HFF-Myc (cell line): ENCODE data around the gene ADISSP.
A peak's percentile ranks its signal among the peaks of the same experiment; 100 is the strongest.

Experiments
- DNase-seq: peaks from one replicate; pipeline ENCODE4 v3.0.0-alpha.2; 2011; ENCODE audit warnings: low read depth; ENCODE audit errors: extremely low read depth
- H3K4me3 ChIP-seq: replicated peaks from 2 replicates; pipeline ENCODE4 v1.5.1; 2011; ENCODE audit warnings: low read depth, mild to moderate bottlenecking, control low read depth, low read length
- CTCF ChIP-seq: IDR thresholded peaks from 2 replicates; pipeline ENCODE4 v1.5.1; 2012; ENCODE audit warnings: mild to moderate bottlenecking, low read depth, low read length, control low read depth; ENCODE audit errors: missing control alignments

ADISSP gene

GRCh38 chr20:3727401-3728021 is 40.0 kb downstream of the ADISSP start:
- no peak for DNase-seq
- no peak for TF ChIP-seq CTCF

DNA sequence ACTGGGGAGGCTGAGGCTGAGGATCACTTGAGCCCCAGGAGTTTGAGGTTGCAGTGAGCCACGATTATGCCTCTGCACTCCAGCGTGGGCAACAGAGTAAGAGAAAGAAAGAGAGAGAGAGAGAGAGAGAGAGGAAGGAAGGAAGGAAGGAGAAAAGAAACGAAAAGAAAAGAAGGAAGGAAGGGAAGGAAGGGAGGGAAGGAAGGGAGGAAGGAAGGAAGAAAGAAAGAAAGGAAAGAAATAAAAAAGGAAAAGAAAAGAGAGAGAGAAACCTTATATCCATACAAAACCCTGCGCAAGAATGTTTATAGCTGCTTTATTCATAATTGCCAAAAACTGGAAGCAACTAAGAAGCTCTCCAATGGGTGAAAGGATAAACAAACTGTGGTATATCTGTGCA is 43.2 kb downstream of the ADISSP start:
- no peak for DNase-seq
- no peak for TF ChIP-seq CTCF
- no peak overlapping the region for H3K4me3 ChIP-seq

More at GRCh38 chr20:3727401-3728021, 40.0 kb downstream of the ADISSP start:
- H3K4me3 ChIP-seq = peak overlapping the region; percentile 0; the same call in 1 of the 2 replicates

GRCh38 chr20:3723284-3723683 is 44.3 kb downstream of the ADISSP start:
- no peak for TF ChIP-seq CTCF
- no peak overlapping the region for H3K4me3 ChIP-seq
- no peak for DNase-seq

DNA sequence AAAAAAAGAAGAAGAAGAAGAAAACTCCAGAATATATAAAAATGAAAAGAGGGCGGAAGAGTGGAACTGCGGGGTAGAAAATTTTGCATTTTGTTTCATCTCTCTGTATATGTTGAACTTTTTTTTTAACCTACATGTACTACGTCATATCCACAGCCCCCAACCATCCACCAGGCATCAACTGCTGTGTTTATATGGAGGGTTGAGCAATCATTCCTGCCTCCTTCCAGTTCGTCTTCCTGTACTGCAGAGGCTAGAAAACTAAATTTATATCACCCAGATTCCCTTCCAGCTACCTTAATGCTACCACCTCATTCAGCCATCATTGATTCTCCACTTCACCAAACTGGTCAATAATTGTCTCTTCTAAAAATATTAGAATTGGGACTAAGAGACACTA is 45.6 kb downstream of the ADISSP start:
- DNase-seq = no peak
- TF ChIP-seq CTCF = no peak
- no peak overlapping the region for H3K4me3 ChIP-seq

- no peak for TF ChIP-seq CTCF
- DNase-seq = no peak
- H3K4me3 ChIP-seq = no peak overlapping the region
Observed at GRCh38 chr20:3720626-3721025, 46.9 kb downstream of the ADISSP start.

DNA sequence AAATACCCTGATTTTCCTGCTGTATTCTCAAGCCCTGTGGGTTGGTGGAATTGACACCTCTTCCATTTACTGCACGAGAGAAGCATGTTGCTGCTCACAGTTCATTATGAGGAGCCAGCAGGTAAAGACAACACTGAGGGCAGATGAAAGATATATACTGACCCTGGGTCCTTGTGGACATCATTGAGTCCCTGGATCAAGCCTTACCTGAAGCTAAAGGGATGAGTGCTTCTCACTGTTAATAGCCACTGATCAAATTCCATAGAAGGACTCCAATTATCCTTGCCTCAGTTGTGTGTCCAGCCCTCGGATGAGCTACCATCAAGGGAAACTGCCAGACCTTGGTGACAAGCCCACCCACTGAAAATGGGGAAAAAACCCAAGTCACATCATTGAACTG is 47.5 kb downstream of the ADISSP start:
- no peak overlapping the region for H3K4me3 ChIP-seq
- no peak for TF ChIP-seq CTCF
- DNase-seq = no peak

DNA sequence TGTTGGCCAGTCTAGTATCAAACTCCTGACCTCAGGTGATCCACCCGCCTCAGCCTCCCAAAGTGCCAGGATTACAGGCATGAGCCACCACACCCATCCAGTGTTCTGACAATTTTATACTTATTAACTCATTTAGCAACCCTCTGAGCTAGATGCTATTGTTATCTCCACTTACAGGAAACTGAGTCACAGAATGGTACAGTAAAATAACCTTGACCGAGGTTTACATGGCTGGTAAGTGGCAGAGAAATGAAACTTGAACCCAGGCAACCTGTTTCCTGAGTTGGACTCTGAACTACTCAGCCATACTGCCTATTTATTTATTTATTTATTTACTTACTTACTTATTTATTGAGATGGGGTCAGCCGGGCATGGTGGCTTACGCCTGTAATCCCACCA is 48.5 kb downstream of the ADISSP start:
- no peak overlapping the region for H3K4me3 ChIP-seq
- no peak for TF ChIP-seq CTCF
- DNase-seq = no peak
